DMS53 (cell line): Measurements from ENCODE around the gene NGF.

Source experiments
- DNase-seq: peaks from one replicate; lab custom pipeline; 2025; lab: John Stamatoyannopoulos, UW

Gene NGF

DNA sequence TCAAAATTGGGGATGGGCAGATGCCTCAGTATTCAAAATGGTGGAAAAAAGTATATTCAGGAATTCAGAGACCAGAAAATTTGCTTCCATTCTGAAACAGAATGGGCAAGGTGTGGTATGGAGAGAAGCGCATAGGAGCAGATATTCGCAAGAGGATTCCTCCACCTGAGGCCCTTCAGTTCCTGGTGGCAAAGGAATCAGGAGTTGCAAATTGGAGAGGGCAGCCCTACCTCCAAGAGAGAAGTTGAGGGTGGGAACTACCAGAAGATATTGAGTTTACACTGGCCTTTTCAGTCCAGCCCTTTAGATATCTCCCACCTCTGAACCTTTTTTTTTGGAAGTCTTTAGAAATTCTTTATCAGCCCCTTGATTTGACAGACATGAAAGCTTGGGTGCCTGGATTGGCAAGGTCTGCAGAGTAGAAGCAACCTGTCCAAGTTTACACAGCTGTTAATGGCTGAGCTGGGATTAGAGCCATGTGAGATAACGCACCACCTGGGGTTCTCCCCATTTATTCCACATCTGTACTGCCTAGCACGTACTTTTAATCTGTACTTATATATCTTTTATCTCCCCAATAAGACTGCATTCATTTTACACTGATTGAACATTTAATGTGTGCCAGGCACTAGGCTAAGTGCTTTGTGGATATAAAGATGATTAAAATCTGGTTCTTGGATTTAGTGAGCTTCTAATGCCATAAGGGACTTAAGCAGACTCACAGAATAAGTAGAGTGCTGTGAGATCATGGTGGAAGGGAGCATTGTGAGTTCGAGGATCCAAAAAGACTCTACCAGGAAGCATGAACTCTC lies 99.5 kb downstream of the NGF start:
- DNase-seq: peak; percentile 68

DNA sequence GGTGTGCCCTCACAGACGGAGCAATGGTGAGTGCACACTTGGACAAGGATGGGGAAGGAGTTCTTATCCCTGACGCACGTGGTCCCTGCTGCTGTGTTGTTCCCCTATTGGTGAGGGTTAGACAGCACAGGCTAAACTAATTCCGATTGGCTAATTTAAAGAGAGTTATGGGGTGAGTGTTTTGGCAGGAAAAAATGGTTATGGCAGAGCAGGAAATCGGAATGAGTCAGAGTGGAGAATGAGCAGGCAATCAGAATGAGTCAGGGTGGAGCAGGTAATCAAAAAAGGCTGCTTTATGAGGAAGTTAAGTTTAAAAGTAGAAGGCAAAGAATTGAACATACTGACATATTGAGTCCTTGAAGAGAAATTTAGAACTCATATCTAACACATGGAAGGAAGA lies 100.5 kb downstream of the NGF start:
- DNase-seq: peak; percentile 33

DNA sequence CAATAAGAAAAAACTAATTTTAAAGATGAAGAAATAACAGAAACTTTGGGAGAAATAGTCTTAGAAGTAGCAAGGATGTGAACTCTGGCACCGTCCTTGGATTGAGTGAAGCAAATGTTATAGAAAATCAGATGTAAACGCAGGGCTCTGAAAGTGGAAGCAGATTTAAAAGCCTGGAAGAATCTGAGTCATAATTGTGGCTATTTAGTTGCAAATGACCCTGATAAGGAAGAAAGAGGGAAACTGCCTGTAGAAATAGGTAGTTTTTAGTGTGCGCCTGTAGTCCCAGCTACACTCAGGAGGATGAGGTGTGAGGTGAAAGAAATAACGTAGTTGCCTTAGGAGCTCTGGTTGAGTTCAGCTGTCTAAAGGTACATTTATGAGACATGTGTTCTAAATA lies 101.0 kb downstream of the NGF start:
- no peak for DNase-seq
